Endothelial cell of umbilical vein (primary cell): ENCODE data around the gene SLC35D1. TPM values are rescaled to one million over a fixed set of nuclear protein-coding genes. Genes with fewer than 3 reads are reported as not detected.

Experiments used
- BruUV-seq: library from RNA; stranded (reverse); fragments of 400-500 nt; replicated peaks from 2 replicates; lab custom pipeline; 2021; lab: Mats Ljungman, UMichigan
- CTCF ChIA-PET: fragments of 300-600, 350-600 bp; sonication (Branson Sonifier 250); formaldehyde crosslinking; loops from one replicate; lab custom pipeline; 2021; ENCODE audit warnings: antibody characterized with exemption, inconsistent platforms; lab: Charles Lee
- POLR2A ChIA-PET: fragments of 300-600, 350-600 bp; sonication (Branson Sonifier 250); formaldehyde crosslinking; loops from one replicate; lab custom pipeline; 2021; ENCODE audit warnings: antibody characterized with exemption, inconsistent platforms; lab: Charles Lee
- DNase-seq: peaks from one replicate; pipeline ENCODE4 v3.0.0-alpha.2; 2011; ENCODE audit warnings: low read depth, low spot score
- FAIRE-seq: peaks from 2 replicates; lab custom pipeline; 2011; peaks lifted over from hg19 to GRCh38; lab: Jason Lieb, UNC
- H2AFZ ChIP-seq: 2 replicates; pipeline ENCODE4 v1.6.0; 2012; ENCODE audit warnings: low read depth, low read length, control low read depth, inconsistent platforms
- H3K27ac ChIP-seq: 2 replicates; pipeline ENCODE4 v1.5.1; 2011; ENCODE audit warnings: low read depth, mild to moderate bottlenecking, control low read depth, low read length, moderate library complexity; ENCODE audit not compliant: insufficient read depth
- H3K27me3 ChIP-seq, 2 experiments: 2 replicates each; pipeline versions ENCODE4 v1.6.0 to v1.6.1; 2011; ENCODE audit warnings: low read length in 2 of 2, mixed read lengths in 1 of 2; ENCODE audit not compliant: control insufficient read depth in 2 of 2, insufficient read depth in 2 of 2
- H3K36me3 ChIP-seq, 2 experiments: 2 replicates in 1 of 2; 3 replicates in 1 of 2; pipeline ENCODE4 v1.5.1; 2011; ENCODE audit warnings: low read length in 2 of 2, mild to moderate bottlenecking in 1 of 2, moderate library complexity in 1 of 2; ENCODE audit not compliant: control insufficient read depth in 2 of 2, insufficient read depth in 2 of 2; ENCODE audit errors: extremely low read depth in 1 of 2
- H3K4me1 ChIP-seq: 3 replicates; pipeline ENCODE4 v1.5.1; 2011; ENCODE audit warnings: mild to moderate bottlenecking, low read length; ENCODE audit not compliant: control insufficient read depth, insufficient read depth; ENCODE audit errors: extremely low read depth
- H3K4me2 ChIP-seq: 2 replicates; pipeline ENCODE4 v1.6.1; 2011; ENCODE audit warnings: low read length, control low read depth, mixed read lengths; ENCODE audit not compliant: insufficient read depth
- H3K4me3 ChIP-seq, 3 experiments: fragments of 200-600 bp in 1 of 3; sonication (generic), shearing (Covaris generic) in 1 of 3; replicated peaks in 1 of 3; 2 replicates each; pipeline ENCODE4 v1.5.1; 2011 to 2016; ENCODE audit warnings: control low read depth in 3 of 3, low read length in 3 of 3, mild to moderate bottlenecking in 2 of 3, inconsistent platforms in 1 of 3, low read depth in 1 of 3, moderate library complexity in 1 of 3; ENCODE audit not compliant: insufficient read depth in 1 of 3
- H3K79me2 ChIP-seq: 2 replicates; pipeline ENCODE4 v1.6.0; 2012; ENCODE audit warnings: low read length, inconsistent platforms; ENCODE audit not compliant: control insufficient read depth, insufficient read depth
- H3K9ac ChIP-seq: replicated peaks from 2 replicates; pipeline ENCODE3; 2011; ENCODE audit warnings: low read length, control low read depth; ENCODE audit not compliant: insufficient read depth; ENCODE audit errors: extremely low read depth
- H3K9me1 ChIP-seq: replicated peaks from 3 replicates; pipeline ENCODE4 v1.6.0; 2011; ENCODE audit warnings: mild to moderate bottlenecking, low read length; ENCODE audit not compliant: control insufficient read depth, insufficient read depth; ENCODE audit errors: extremely low read depth
- H3K9me3 ChIP-seq: replicated peaks from 2 replicates; pipeline ENCODE4 v1.5.1; 2012; ENCODE audit warnings: low read length, inconsistent platforms; ENCODE audit not compliant: control insufficient read depth, insufficient read depth
- H4K20me1 ChIP-seq: replicated peaks from 2 replicates; pipeline ENCODE3; 2011; ENCODE audit warnings: mild to moderate bottlenecking, low read length; ENCODE audit not compliant: control insufficient read depth, insufficient read depth; ENCODE audit errors: extremely low read depth
- CTCF ChIP-seq, 2 donors: IDR thresholded peaks; 1 replicate in 1 of 2; 2 replicates in 1 of 2; pipeline ENCODE4 v1.5.1; 2011; ENCODE audit warnings: low read length in 2 of 2, mild to moderate bottlenecking in 2 of 2, moderate library complexity in 2 of 2, control low read depth in 1 of 2, inconsistent platforms in 1 of 2, low read depth in 1 of 2; ENCODE audit not compliant: insufficient read depth in 1 of 2; ENCODE audit errors: extremely low read depth in 1 of 2
- EZH2 ChIP-seq: IDR thresholded peaks from 2 replicates; pipeline ENCODE4 v1.6.1; 2012; ENCODE audit warnings: borderline replicate concordance, low read depth, mild to moderate bottlenecking, moderate library complexity, low read length, inconsistent platforms; ENCODE audit not compliant: severe bottlenecking
- FOS ChIP-seq: IDR thresholded peaks from 2 replicates; pipeline ENCODE4 v1.6.1; 2011; ENCODE audit warnings: mild to moderate bottlenecking, low read length, moderate library complexity, borderline replicate concordance; ENCODE audit not compliant: insufficient read depth
- GATA2 ChIP-seq: IDR thresholded peaks from 2 replicates; pipeline ENCODE4 v1.7.0; 2011; ENCODE audit warnings: low read depth, mild to moderate bottlenecking, moderate library complexity, mixed read lengths, low read length; ENCODE audit not compliant: insufficient read length, insufficient read depth
- JUN ChIP-seq: IDR thresholded peaks from 2 replicates; pipeline ENCODE4 v1.6.1; 2011; ENCODE audit warnings: borderline replicate concordance, low read depth; ENCODE audit not compliant: insufficient read length, insufficient read depth
- MAX ChIP-seq: IDR thresholded peaks from 2 replicates; pipeline ENCODE4 v1.6.1; 2011; ENCODE audit not compliant: insufficient read depth, insufficient read length
- MYC ChIP-seq: IDR thresholded peaks from one replicate; pipeline ENCODE4 v1.6.1; 2011; ENCODE audit warnings: mild to moderate bottlenecking, low read depth, low read length
- POLR2A ChIP-seq: IDR thresholded peaks from 2 replicates; pipeline ENCODE4 v1.6.1; 2012; ENCODE audit warnings: low read depth, mild to moderate bottlenecking, control low read depth, low read length
- POLR2AphosphoS5 ChIP-seq: IDR thresholded peaks from 2 replicates; pipeline ENCODE4 v1.6.1; 2012; ENCODE audit warnings: low read depth, mild to moderate bottlenecking, control low read depth, low read length, moderate library complexity; ENCODE audit not compliant: insufficient read depth
- dilution Hi-C: fragments of 300-500 bp; cut with MboI; formaldehyde crosslinking; loops from one replicate; pipeline ENCODE4 v1.15.0; 2019; ENCODE audit warnings: low sequenced_read_pairs; ENCODE audit not compliant: extremely low pct_ligation_motif_present
- intact Hi-C: fragments of 100-400 bp; cut with micrococcal nuclease; formaldehyde crosslinking; loops from one replicate; pipeline ENCODE4 v1.10.0; 2022
- polyA plus RNA-seq, 4 experiments: library from polyadenylated mRNA; depleted of rRNA in 3 of 4; stranded (reverse) in 3 of 4; unstranded in 1 of 4; fragments of >200 nt; gene quantifications; 2 replicates each; pipeline versions ENCODE4 v1.2.1 to v1.2.3, GENCODE V29; 2011 to 2012; ENCODE audit warnings: missing spikeins in 1 of 4
- total RNA-seq: library from RNA; stranded (reverse); gene quantifications from 2 replicates; pipeline ENCODE4 v1.2.3, GENCODE V29; 2021

Gene SLC35D1
- total and polyA plus RNA-seq, 2 donors (not counting 3 experiments of a cell fraction or from before 2014, with no cell fraction given) = 3.5 to 6.6 TPM

GRCh38 chr1:67103548-67103947 is 49.6 kb upstream of the SLC35D1 start:
- H3K9me1 ChIP-seq = no peaks in the 10 kb centered on the region
- dilution Hi-C loops = no loop called here
- DNase-seq (no peak), FAIRE-seq (no peak)
- intact Hi-C loops = no loop called here
- no peaks in the 10 kb centered on the region for H3K9me3 ChIP-seq
- no peaks in the 10 kb centered on the region for H3K4me1 ChIP-seq
- no peak overlapping the region for H3K9ac ChIP-seq
- peaks cover 3 to 6% of the 10 kb centered on the region in 2 experiments for H3K27me3 ChIP-seq
- H3K4me3 ChIP-seq = no peak overlapping the region
- H3K79me2 ChIP-seq = no peaks in the 10 kb centered on the region
- no peak overlapping the region for H3K4me2 ChIP-seq
- CTCF ChIA-PET = no interaction called here
- POLR2A ChIA-PET = no interaction called here
- no peak for TF ChIP-seq POLR2AphosphoS5
- TF ChIP-seq GATA2 = no peak
- no peak for TF ChIP-seq MAX
- H3K27ac ChIP-seq = no peak overlapping the region
- H3K36me3 ChIP-seq = no peaks in the 10 kb centered on the region
- BruUV-seq = no TSS peak
- H2AFZ ChIP-seq = no peak overlapping the region
- H4K20me1 ChIP-seq = no peaks in the 10 kb centered on the region

- Histone ChIP-seq H3K4me1 (no peaks in the 10 kb centered on the region), H3K79me2 (no peaks in the 10 kb centered on the region), H3K4me2 (no peak overlapping the region), H2AFZ (no peak overlapping the region), H3K9me3 (no peaks in the 10 kb centered on the region), H3K27ac (no peak overlapping the region), H3K36me3 (no peaks in the 10 kb centered on the region), H3K9ac (no peak overlapping the region), H3K4me3 (no peak overlapping the region), H4K20me1 (no peaks in the 10 kb centered on the region), H3K27me3 (peaks cover 6 to 10% of the 10 kb centered on the region in 2 experiments), H3K9me1 (no peaks in the 10 kb centered on the region)
- intact Hi-C loops = no loop called here
- ChIA-PET POLR2A (no interaction called here), CTCF (no interaction called here)
- dilution Hi-C loops = no loop called here
- TF ChIP-seq MYC = no peak
- TF ChIP-seq MAX = no peak
- TF ChIP-seq FOS = no peak
- TF ChIP-seq POLR2A = no peak
- no peak for TF ChIP-seq POLR2AphosphoS5
- TF ChIP-seq CTCF (IDR thresholded peaks at IDR 0.05; ENCODE audit: extremely low read depth in 1 of 2, insufficient read depth in 1 of 2, low read depth in 1 of 2, low read length in 2 of 2) = no peak
- TF ChIP-seq EZH2 = no peak
- no peak for TF ChIP-seq GATA2
- TF ChIP-seq JUN = no peak
- BruUV-seq = no TSS peak
- no peak for DNase-seq
- FAIRE-seq = no peak
These were observed 46.9 kb upstream of the SLC35D1 start for GRCh38 chr1:67100833-67101232.
